H9 (cell line): ENCODE measurements around the gene INPP5A. TPM values are rescaled to one million over a fixed set of nuclear protein-coding genes. Genes with fewer than 3 reads are reported as not detected.

Experiments
- DNase-seq: peaks from one replicate; pipeline ENCODE4 v3.0.0-alpha.2; 2017
- H2AFZ ChIP-seq: one replicate; pipeline ENCODE4 v1.6.1; 2013; ENCODE audit warnings: mild to moderate bottlenecking, low read length, control low read depth, moderate library complexity
- H2AK5ac ChIP-seq: 2 replicates; pipeline ENCODE4 v1.6.1; 2013; ENCODE audit warnings: low read length, control low read depth, mixed read lengths; ENCODE audit not compliant: insufficient read length
- H2BK120ac ChIP-seq: one replicate; pipeline ENCODE4 v1.6.1; 2013; ENCODE audit warnings: low read depth, mild to moderate bottlenecking, low read length, control low read depth, inconsistent platforms; ENCODE audit not compliant: poor library complexity, severe bottlenecking
- H2BK12ac ChIP-seq: 2 replicates; pipeline ENCODE4 v1.6.1; 2013; ENCODE audit warnings: low read length, control low read depth, mixed read lengths, low read depth; ENCODE audit not compliant: insufficient read length
- H2BK15ac ChIP-seq: 2 replicates; pipeline ENCODE4 v1.6.1; 2013; ENCODE audit warnings: low read depth, low read length, control low read depth
- H2BK20ac ChIP-seq: one replicate; pipeline ENCODE4 v1.6.1; 2013; ENCODE audit warnings: low read depth, mild to moderate bottlenecking, low read length, control low read depth, inconsistent platforms; ENCODE audit not compliant: poor library complexity, severe bottlenecking
- H2BK5ac ChIP-seq: 2 replicates; pipeline ENCODE4 v1.6.1; 2013; ENCODE audit warnings: low read length, control low read depth, mixed read lengths; ENCODE audit not compliant: insufficient read length
- H3K14ac ChIP-seq: 2 replicates; pipeline ENCODE4 v1.6.1; 2013; ENCODE audit warnings: low read length, control low read depth; ENCODE audit not compliant: insufficient read depth
- H3K18ac ChIP-seq: 2 replicates; pipeline ENCODE4 v1.6.1; 2013; ENCODE audit warnings: low read depth, mild to moderate bottlenecking, mixed read lengths, low read length, control low read depth; ENCODE audit not compliant: insufficient read length
- H3K23ac ChIP-seq: 2 replicates; pipeline ENCODE4 v1.6.1; 2013; ENCODE audit warnings: low read length, control low read depth, mixed read lengths, low read depth; ENCODE audit not compliant: insufficient read length
- H3K23me2 ChIP-seq: 2 replicates; pipeline ENCODE4 v1.6.1; 2013; ENCODE audit warnings: low read depth, mild to moderate bottlenecking, mixed read lengths, low read length, control low read depth; ENCODE audit not compliant: insufficient read length, poor library complexity, severe bottlenecking
- H3K27ac ChIP-seq: 2 replicates; pipeline ENCODE4 v1.5.1; 2013; ENCODE audit warnings: low read length, control low read depth, mixed read lengths, low read depth; ENCODE audit not compliant: insufficient read length
- H3K27me3 ChIP-seq: 2 replicates; pipeline ENCODE4 v1.6.1; 2013; ENCODE audit warnings: low read length, control low read depth, inconsistent platforms; ENCODE audit not compliant: insufficient read depth
- H3K4ac ChIP-seq: 2 replicates; pipeline ENCODE4 v1.6.1; 2013; ENCODE audit warnings: low read depth, mild to moderate bottlenecking, control low read depth, inconsistent platforms, low read length, moderate library complexity
- H3K4me1 ChIP-seq: 2 replicates; pipeline ENCODE4 v1.6.1; 2013; ENCODE audit warnings: low read length, control low read depth, inconsistent platforms; ENCODE audit not compliant: insufficient read depth
- H3K4me2 ChIP-seq: 2 replicates; pipeline ENCODE4 v1.6.1; 2013; ENCODE audit warnings: low read length, control low read depth, mixed read lengths; ENCODE audit not compliant: insufficient read length, insufficient read depth
- H3K56ac ChIP-seq: 2 replicates; pipeline ENCODE4 v1.6.1; 2013; ENCODE audit warnings: low read depth, mild to moderate bottlenecking, mixed read lengths, low read length, control low read depth; ENCODE audit not compliant: insufficient read length
- H3K79me1 ChIP-seq: 2 replicates; pipeline ENCODE4 v1.6.1; 2013; ENCODE audit warnings: low read depth, mild to moderate bottlenecking, moderate library complexity, low read length, control low read depth, inconsistent platforms; ENCODE audit not compliant: insufficient read depth, poor library complexity, severe bottlenecking
- H3K79me2 ChIP-seq: 2 replicates; pipeline ENCODE4 v1.6.1; 2013; ENCODE audit warnings: low read length, control low read depth, inconsistent platforms; ENCODE audit not compliant: insufficient read depth
- H3K9ac ChIP-seq: 2 replicates; pipeline ENCODE4 v1.6.1; 2013; ENCODE audit warnings: low read length, control low read depth, mixed read lengths; ENCODE audit not compliant: insufficient read length; ENCODE audit errors: extremely low read depth
- H3K9me3 ChIP-seq: one replicate; pipeline ENCODE4 v1.6.1; 2013; ENCODE audit warnings: low read depth, low read length, inconsistent platforms; ENCODE audit not compliant: control insufficient read depth
- H3T11ph ChIP-seq: one replicate; pipeline ENCODE4 v1.6.1; 2013; ENCODE audit warnings: mild to moderate bottlenecking, low read length, control low read depth, inconsistent platforms
- H4K20me1 ChIP-seq: one replicate; pipeline ENCODE4 v1.6.1; 2013; ENCODE audit not compliant: control insufficient read depth, insufficient read length, insufficient read depth
- H4K5ac ChIP-seq: 2 replicates; pipeline ENCODE4 v1.6.1; 2013; ENCODE audit warnings: low read depth, mild to moderate bottlenecking, mixed read lengths, low read length, control low read depth; ENCODE audit not compliant: insufficient read length
- H4K8ac ChIP-seq: replicated peaks from 2 replicates; pipeline ENCODE4 v1.6.1; 2013; ENCODE audit warnings: low read length, control low read depth, mixed read lengths, low read depth; ENCODE audit not compliant: insufficient read length
- H4K91ac ChIP-seq: 2 replicates; pipeline ENCODE4 v1.6.1; 2013; ENCODE audit warnings: low read depth, mild to moderate bottlenecking, moderate library complexity, mixed read lengths, low read length, control low read depth; ENCODE audit not compliant: insufficient read length
- H3K27ac Mint-ChIP-seq, 3 experiments: 2 replicates in 2 of 3; 3 replicates in 1 of 3; pipeline ENCODE4 v1.8.0; 2020 to 2021; ENCODE audit warnings: mixed read lengths in 3 of 3, mild to moderate bottlenecking in 1 of 3, moderate library complexity in 1 of 3
- H3K27me3 Mint-ChIP-seq: 2 replicates; pipeline ENCODE4 v1.8.0; 2021; ENCODE audit warnings: low read depth, mild to moderate bottlenecking, moderate library complexity, mixed read lengths
- H3K36me3 Mint-ChIP-seq, 3 experiments: 2 replicates in 2 of 3; 3 replicates in 1 of 3; pipeline ENCODE4 v1.8.0; 2020 to 2021; ENCODE audit warnings: low read depth in 3 of 3, mixed read lengths in 3 of 3; ENCODE audit not compliant: insufficient read depth in 1 of 3
- H3K4me1 Mint-ChIP-seq, 2 experiments: 2 replicates each; pipeline ENCODE4 v1.8.0; 2020; ENCODE audit warnings: mixed read lengths in 2 of 2
- H3K4me3 Mint-ChIP-seq, 2 experiments: 2 replicates in 1 of 2; 3 replicates in 1 of 2; pipeline ENCODE4 v1.8.0; 2020 to 2021; ENCODE audit warnings: mild to moderate bottlenecking in 2 of 2, mixed read lengths in 2 of 2, moderate library complexity in 1 of 2
- H3K9me3 Mint-ChIP-seq, 2 experiments: 2 replicates in 1 of 2; 3 replicates in 1 of 2; pipeline ENCODE4 v1.8.0; 2020; ENCODE audit warnings: mild to moderate bottlenecking in 2 of 2, mixed read lengths in 2 of 2, moderate library complexity in 1 of 2
- CTCF ChIP-seq: fragments of 200-600 bp; sonication (generic); conservative IDR thresholded peaks from 3 replicates; pipeline ENCODE4 v1.8.0; 2021; ENCODE audit warnings: antibody characterized with exemption, mild to moderate bottlenecking
- WGBS: extraction: QIAGEN DNeasy Blood & Tissue Kit; methylation state at CpG from one replicate; pipeline ENCODE4 v1.1.7; 2013; ENCODE audit warnings: missing lambda C conversion rate, low lambda C conversion rate, mixed read lengths; ENCODE audit not compliant: insufficient read length; ENCODE audit errors: extremely low coverage; 5-methylcytosine and 5-hydroxymethylcytosine counted together
- total RNA-seq: library from RNA; stranded (reverse); gene quantifications from 2 replicates; pipeline ENCODE4 v1.2.1, GENCODE V29; 2021

INPP5A gene
- total RNA-seq, 1 experiment from 2014 or later, result 17.7 TPM

DNA sequence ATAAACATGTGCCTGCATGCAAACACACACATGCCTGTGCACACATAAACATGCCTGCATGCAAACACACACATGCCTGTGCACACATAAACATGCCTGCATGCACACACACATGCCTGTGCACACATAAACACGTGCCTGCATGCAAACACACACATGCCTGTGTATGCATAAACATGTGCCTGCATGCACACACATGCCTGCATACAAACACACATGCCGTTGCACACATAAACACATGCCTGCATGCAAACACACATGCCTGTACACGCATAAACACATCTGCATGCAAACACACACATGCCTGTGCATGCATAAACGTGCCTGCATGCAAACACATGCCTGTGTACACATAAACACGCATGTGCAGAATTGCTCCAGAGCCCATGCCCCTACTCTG is 226.0 kb downstream of the INPP5A start:
- DNase-seq, result no peak
- Mint-ChIP-seq H3K36me3 (peaks cover 16 to 38% (median 21%) of the 10 kb centered on the region in 3 experiments), H3K27ac (no peak overlapping the region), H3K4me1 (no peaks in the 10 kb centered on the region), H3K4me3 (no peak overlapping the region), H3K27me3 (peaks cover 2% of the 10 kb centered on the region; the same call in 1 of the 2 replicates), H3K9me3 (peaks cover 10 to 18% of the 10 kb centered on the region in 2 experiments; a peak in 4 of 5 replicates)
- Histone ChIP-seq H3K27ac (no peak overlapping the region), H2AFZ (no peak overlapping the region), H3K4ac (no peak overlapping the region), H3K79me1 (no peaks in the 10 kb centered on the region), H2BK5ac (no peak overlapping the region), H2BK15ac (no peak overlapping the region), H3K18ac (no peak overlapping the region), H4K91ac (no peak overlapping the region), H2BK12ac (no peak overlapping the region), H2BK20ac (no peak overlapping the region), H3K56ac (no peak overlapping the region), H4K5ac (no peak overlapping the region), H3K27me3 (no peaks in the 10 kb centered on the region), H4K8ac (no peak overlapping the region), H3K14ac (no peak overlapping the region), H3K9me3 (no peaks in the 10 kb centered on the region), H3T11ph (no peak overlapping the region), H3K23me2 (no peaks in the 10 kb centered on the region), H3K23ac (no peak overlapping the region), H2AK5ac (no peak overlapping the region), H2BK120ac (no peak overlapping the region), H4K20me1 (peaks cover 2% of the 10 kb centered on the region), H3K9ac (no peak overlapping the region), H3K79me2 (no peaks in the 10 kb centered on the region), H3K4me2 (no peak overlapping the region), H3K4me1 (no peaks in the 10 kb centered on the region)
- TF ChIP-seq CTCF, result no peak
- no CpG with 5 or more reads among the region's 5 CpGs for WGBS
